NCI-H128 (cell line): ENCODE data around the gene MUC2.

ENCODE experiments used
- DNase-seq: peaks from one replicate; lab custom pipeline; 2025; ENCODE audit not compliant: unreplicated experiment; lab: John Stamatoyannopoulos, UW

The MUC2 gene

GRCh38 chr11:1071571-1072115 is 3.0 kb upstream of the MUC2 start:
- no peak for DNase-seq

GRCh38 chr11:1072116-1072820 is 2.4 kb upstream of the MUC2 start:
- no peak for DNase-seq

- DNase-seq: no peak
Observed at GRCh38 chr11:1072821-1073231, 1.8 kb upstream of the MUC2 start.

GRCh38 chr11:1073261-1073724 is 1.4 kb upstream of the MUC2 start:
- no peak for DNase-seq

- DNase-seq: no peak
Observed at GRCh38 chr11:1073851-1074243, 827 bp upstream of the MUC2 start.

GRCh38 chr11:1075341-1075911 is 752 bp downstream of the MUC2 start:
- no peak for DNase-seq

- no peak for DNase-seq
Observed at GRCh38 chr11:1076061-1076665, 1.5 kb downstream of the MUC2 start.

GRCh38 chr11:1077033-1077416 is 2.4 kb downstream of the MUC2 start:
- DNase-seq: no peak

- no peak for DNase-seq
Observed at GRCh38 chr11:1077417-1078119, 2.9 kb downstream of the MUC2 start.

GRCh38 chr11:1078191-1078601 is 3.5 kb downstream of the MUC2 start:
- DNase-seq: no peak

- DNase-seq: no peak
Observed at GRCh38 chr11:1081601-1082311, 7.1 kb downstream of the MUC2 start.

- DNase-seq: no peak
Observed at GRCh38 chr11:1082346-1082727, 7.7 kb downstream of the MUC2 start.

- no peak for DNase-seq
Observed at GRCh38 chr11:1082728-1083620, 8.3 kb downstream of the MUC2 start.

GRCh38 chr11:1083621-1084551 is 9.2 kb downstream of the MUC2 start:
- no peak for DNase-seq

GRCh38 chr11:1084561-1085439 is 10.1 kb downstream of the MUC2 start:
- DNase-seq: no peak

- DNase-seq: no peak
Observed at GRCh38 chr11:1085440-1086170, 10.9 kb downstream of the MUC2 start.
